H1 (cell line): ENCODE measurements around the gene CAMK1G. TPM values are rescaled to one million over a fixed set of nuclear protein-coding genes. Genes with fewer than 3 reads are reported as not detected.

ENCODE experiments used
- CTCF ChIA-PET: fragments of 300-600 bp; sonication (Branson Sonifier 250); formaldehyde crosslinking; loops from one replicate; lab custom pipeline; 2021; ENCODE audit not compliant: partially characterized antibody; lab: Charles Lee
- POLR2A ChIA-PET: fragments of 300-600 bp; sonication (Branson Sonifier 250); formaldehyde crosslinking; loops from one replicate; lab custom pipeline; 2021; ENCODE audit warnings: inconsistent platforms; ENCODE audit not compliant: partially characterized antibody; lab: Charles Lee
- DNase-seq, 2 experiments: peaks; one replicate each; pipeline versions ENCODE4 v3.0.0 to v3.0.0-alpha.2; 2010 to 2022; ENCODE audit warnings: low spot score in 2 of 2, low read depth in 1 of 2, mixed read lengths in 1 of 2
- FAIRE-seq: peaks from 2 replicates; lab custom pipeline; 2011; peaks lifted over from hg19 to GRCh38; lab: Jason Lieb, UNC
- H2AFZ ChIP-seq: 2 replicates; pipeline ENCODE4 v1.8.1; 2012; ENCODE audit warnings: low read length, inconsistent platforms
- H2AK5ac ChIP-seq: 2 replicates; pipeline ENCODE4 v1.6.1; 2013; ENCODE audit warnings: low read depth, low read length
- H2BK120ac ChIP-seq: replicated peaks from 2 replicates; pipeline ENCODE3; 2013; ENCODE audit warnings: low read depth, low read length, inconsistent platforms
- H2BK12ac ChIP-seq: 2 replicates; pipeline ENCODE4 v1.6.1; 2013; ENCODE audit warnings: low read depth, low read length
- H2BK15ac ChIP-seq: 2 replicates; pipeline ENCODE4 v1.6.1; 2013; ENCODE audit warnings: low read length
- H2BK20ac ChIP-seq: 2 replicates; pipeline ENCODE4 v1.6.1; 2013; ENCODE audit warnings: low read length
- H2BK5ac ChIP-seq: 2 replicates; pipeline ENCODE4 v1.6.1; 2013; ENCODE audit warnings: low read depth, low read length
- H3K14ac ChIP-seq: 2 replicates; pipeline ENCODE4 v1.6.1; 2013; ENCODE audit warnings: inconsistent platforms; ENCODE audit not compliant: insufficient read length
- H3K18ac ChIP-seq: 2 replicates; pipeline ENCODE4 v1.6.1; 2013; ENCODE audit warnings: low read length; ENCODE audit errors: extremely low read depth
- H3K23ac ChIP-seq: 2 replicates; pipeline ENCODE4 v1.6.1; 2013; ENCODE audit warnings: inconsistent platforms; ENCODE audit not compliant: insufficient read length
- H3K23me2 ChIP-seq: 2 replicates; pipeline ENCODE4 v1.6.1; 2013; ENCODE audit warnings: low read depth, low read length
- H3K27ac ChIP-seq: 2 replicates; pipeline ENCODE4 v1.6.1; 2011; ENCODE audit warnings: low read depth, low read length, inconsistent platforms
- H3K27me3 ChIP-seq, 4 experiments: replicated peaks in 1 of 4; 1 replicate in 1 of 4; 2 replicates in 3 of 4; pipeline versions ENCODE4 v1.6.1 to v1.8.1; 2011 to 2013; ENCODE audit warnings: low read length in 3 of 4, mild to moderate bottlenecking in 3 of 4, inconsistent platforms in 2 of 4, mixed read lengths in 2 of 4, moderate library complexity in 1 of 4; ENCODE audit not compliant: control insufficient read depth in 3 of 4, insufficient read depth in 3 of 4; ENCODE audit errors: extremely low read depth in 1 of 4
- H3K36me3 ChIP-seq, 4 experiments: 2 replicates each; pipeline versions ENCODE4 v1.6.1 to v1.8.1; 2011 to 2013; ENCODE audit warnings: mild to moderate bottlenecking in 4 of 4, low read length in 3 of 4, moderate library complexity in 2 of 4, control low read depth in 1 of 4, inconsistent platforms in 1 of 4; ENCODE audit not compliant: insufficient read depth in 4 of 4, control insufficient read depth in 2 of 4
- H3K4ac ChIP-seq: replicated peaks from 2 replicates; pipeline ENCODE3; 2013; ENCODE audit warnings: low read length, low read depth, mixed read lengths, inconsistent platforms; ENCODE audit not compliant: insufficient read length
- H3K4me1 ChIP-seq, 4 experiments: replicated peaks in 1 of 4; 1 replicate in 1 of 4; 2 replicates in 3 of 4; pipeline versions ENCODE4 v1.6.1 to v1.8.1; 2011 to 2013; ENCODE audit warnings: low read length in 3 of 4, inconsistent platforms in 2 of 4, mixed read lengths in 1 of 4; ENCODE audit not compliant: insufficient read depth in 4 of 4, control insufficient read depth in 3 of 4
- H3K4me2 ChIP-seq, 2 experiments: 2 replicates each; pipeline versions ENCODE4 v1.6.1 to v1.8.1; 2011 to 2013; ENCODE audit warnings: low read depth in 2 of 2, low read length in 2 of 2, control low read depth in 1 of 2, inconsistent platforms in 1 of 2, mild to moderate bottlenecking in 1 of 2; ENCODE audit not compliant: insufficient read depth in 1 of 2
- H3K4me3 ChIP-seq, 4 experiments: fragments of 200-600, 300-600 bp in 1 of 4; sonication (generic), shearing (Covaris generic), sonication (Bioruptor Twin) in 1 of 4; 2 replicates each; pipeline versions ENCODE4 v1.5.1 to v1.8.1; 2011 to 2016; ENCODE audit warnings: low read length in 4 of 4, low read depth in 3 of 4, control low read depth in 2 of 4, inconsistent platforms in 2 of 4, mild to moderate bottlenecking in 2 of 4, mixed read lengths in 1 of 4, moderate library complexity in 1 of 4; ENCODE audit not compliant: insufficient read depth in 2 of 4; ENCODE audit errors: extremely low read depth in 1 of 4
- H3K56ac ChIP-seq: replicated peaks from 2 replicates; pipeline ENCODE3; 2013; ENCODE audit warnings: low read depth, mild to moderate bottlenecking, mixed read lengths, low read length, inconsistent platforms; ENCODE audit not compliant: insufficient read length
- H3K79me1 ChIP-seq: 2 replicates; pipeline ENCODE4 v1.6.1; 2013; ENCODE audit warnings: low read depth, low read length, control low read depth
- H3K79me2 ChIP-seq, 2 experiments: 2 replicates each; pipeline versions ENCODE4 v1.6.1 to v1.8.1; 2012 to 2013; ENCODE audit warnings: low read length in 2 of 2, mild to moderate bottlenecking in 2 of 2, inconsistent platforms in 1 of 2; ENCODE audit not compliant: insufficient read depth in 2 of 2, control insufficient read depth in 1 of 2
- H3K9ac ChIP-seq, 4 experiments: replicated peaks in 1 of 4; 1 replicate in 1 of 4; 2 replicates in 3 of 4; pipeline versions ENCODE4 v1.6.1 to v1.8.1; 2011 to 2013; ENCODE audit warnings: low read depth in 3 of 4, low read length in 3 of 4, control low read depth in 2 of 4, mild to moderate bottlenecking in 2 of 4, moderate library complexity in 2 of 4, inconsistent platforms in 1 of 4; ENCODE audit errors: extremely low read depth in 1 of 4
- H3K9me3 ChIP-seq, 2 experiments: 2 replicates each; pipeline versions ENCODE4 v1.6.1 to v1.8.1; 2012 to 2013; ENCODE audit warnings: mild to moderate bottlenecking in 2 of 2, moderate library complexity in 2 of 2, control low read depth in 1 of 2, inconsistent platforms in 1 of 2, low read depth in 1 of 2, low read length in 1 of 2, mixed read lengths in 1 of 2; ENCODE audit not compliant: insufficient read depth in 2 of 2
- H4K20me1 ChIP-seq, 2 experiments: replicated peaks in 1 of 2; 2 replicates each; pipeline versions ENCODE3 to v1.8.1; 2011 to 2013; ENCODE audit warnings: inconsistent platforms in 2 of 2, low read length in 2 of 2, mild to moderate bottlenecking in 1 of 2; ENCODE audit not compliant: insufficient read depth in 2 of 2, control insufficient read depth in 1 of 2
- H4K5ac ChIP-seq: 2 replicates; pipeline ENCODE4 v1.6.1; 2013; ENCODE audit warnings: low read length, low read depth, mixed read lengths, inconsistent platforms; ENCODE audit not compliant: insufficient read length
- H4K8ac ChIP-seq: 2 replicates; pipeline ENCODE4 v1.8.0; 2013; ENCODE audit warnings: mild to moderate bottlenecking, moderate library complexity, low read length, inconsistent platforms; ENCODE audit not compliant: insufficient read depth; ENCODE audit errors: extremely low read depth
- H4K91ac ChIP-seq: replicated peaks from 2 replicates; pipeline ENCODE3; 2013; ENCODE audit warnings: low read length, mixed read lengths, inconsistent platforms; ENCODE audit not compliant: insufficient read length
- ZNF274 ChIP-seq: IDR thresholded peaks from 2 replicates; pipeline ENCODE4 v1.7.0; 2012; ENCODE audit warnings: low read length, borderline replicate concordance; ENCODE audit errors: extremely low read depth
- WGBS, 2 experiments: shearing (Covaris generic) in 1 of 2; methylation state at CpG; one replicate each; pipeline versions ENCODE4 v1.1.6 to v1.1.7; 2013 to 2015; ENCODE audit warnings: low lambda C conversion rate in 2 of 2, mixed read lengths in 2 of 2, inconsistent platforms in 1 of 2, low coverage in 1 of 2, missing lambda C conversion rate in 1 of 2; ENCODE audit not compliant: insufficient replicate concordance in 2 of 2, insufficient coverage in 1 of 2, insufficient read length in 1 of 2; ENCODE audit errors: extremely low coverage in 1 of 2, missing lambda C conversion rate in 1 of 2; 5-methylcytosine and 5-hydroxymethylcytosine counted together
- polyA plus RNA-seq, 7 experiments: library from polyadenylated mRNA; depleted of rRNA in 3 of 7; stranded (reverse) in 5 of 7; unstranded in 2 of 7; fragments of >200 nt in 5 of 7; fragments of 200-250 nt in 2 of 7; gene quantifications; 1 replicate in 5 of 7; 2 replicates in 1 of 7; 4 replicates in 1 of 7; pipeline versions ENCODE4 v1.2.1 to v1.2.3, GENCODE V29; 2011 to 2013; ENCODE audit warnings: missing spikeins in 2 of 7, mixed read lengths in 2 of 7
- total RNA-seq: library from RNA; stranded (reverse); fragmentation: NEBNext Ultra II Directional; extraction: Animal tissue kit (Norgen Biotek cat#: 25700); gene quantifications from 2 replicates; pipeline ENCODE4 v1.2.1, GENCODE V29; 2021

CAMK1G gene
- total and polyA plus RNA-seq, 2 of the 8 experiments (the other 6 are each of a cell fraction or from before 2014, with no cell fraction given), result 1.00 to 1.0 TPM

DNA sequence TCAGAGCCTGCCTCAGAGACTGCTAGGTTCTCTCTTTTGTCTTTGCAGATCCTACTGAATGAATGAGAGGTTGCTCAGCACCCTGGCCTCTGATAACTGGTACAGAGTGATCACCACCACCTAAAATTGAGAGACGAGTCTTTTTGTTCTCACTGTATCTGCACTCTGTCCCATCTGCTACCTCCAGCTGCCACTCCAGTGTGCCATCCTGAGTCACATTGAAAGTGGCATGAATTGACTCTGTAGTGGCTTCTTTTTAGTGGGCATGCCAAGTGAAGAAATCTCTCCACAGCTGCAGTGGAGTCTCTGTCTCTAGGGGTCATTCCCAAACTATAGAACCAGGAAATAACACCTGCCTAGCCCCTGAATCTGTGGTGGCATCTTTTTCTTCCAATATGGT lies 14.7 kb downstream of the CAMK1G start:
- no peaks in the 10 kb centered on the region for H3K79me2 ChIP-seq
- no peak overlapping the region for H2AFZ ChIP-seq
- H3K4me2 ChIP-seq, result no peak overlapping the region
- H2BK15ac ChIP-seq, result no peak overlapping the region
- no peak overlapping the region for H2BK5ac ChIP-seq
- H3K4me3 ChIP-seq, result no peak overlapping the region
- no peak overlapping the region for H2AK5ac ChIP-seq
- H3K9ac ChIP-seq, result no peak overlapping the region
- H3K23ac ChIP-seq, result no peak overlapping the region
- H2BK20ac ChIP-seq, result no peak overlapping the region
- no peak overlapping the region for H4K8ac ChIP-seq
- no peak overlapping the region for H3K27ac ChIP-seq
- H4K91ac ChIP-seq, result no peak overlapping the region
- no peaks in the 10 kb centered on the region; a peak in 1 of 7 replicates for H3K27me3 ChIP-seq
- H3K9me3 ChIP-seq, result no peaks in the 10 kb centered on the region
- H3K18ac ChIP-seq, result no peak overlapping the region
- H2BK12ac ChIP-seq, result no peak overlapping the region
- no peak overlapping the region for H2BK120ac ChIP-seq
- ChIA-PET POLR2A (no interaction called here), CTCF (interaction anchor here (0.8 to 28.8 kb wide), 7 partner anchors 9 to 193 kb away, joined by 3 to 636 read pairs (median 3); partner anchors contain the start of gene CAMK1G)
- H3K56ac ChIP-seq, result no peak overlapping the region
- no peak overlapping the region for H3K4ac ChIP-seq
- WGBS, 2 experiments, result 91% methylated on average over 1 of the region's 1 CpG; no CpG with 5 or more reads in 1 of the 2 experiments
- H3K4me1 ChIP-seq, result no peaks in the 10 kb centered on the region
- FAIRE-seq (no peak), DNase-seq (no peak)
- no peaks in the 10 kb centered on the region for H3K79me1 ChIP-seq
- H3K36me3 ChIP-seq, result no peaks in the 10 kb centered on the region
- H3K23me2 ChIP-seq, result no peaks in the 10 kb centered on the region
- H4K5ac ChIP-seq, result no peak overlapping the region
- H4K20me1 ChIP-seq, result no peaks in the 10 kb centered on the region
- no peak overlapping the region for H3K14ac ChIP-seq
- no peak for TF ChIP-seq ZNF274
